DND-41 (cell line): Measurements from ENCODE around the gene KLK12.

Experiments used
- ATAC-seq: fragments of 200-7000 bp; cut with Tn5 transposase; 3 replicates; pipeline ENCODE4 v1.9.1; 2021; ENCODE audit warnings: low read depth; ENCODE audit not compliant: insufficient read depth
- DNase-seq: peaks from one replicate; pipeline ENCODE4 v3.0.0-alpha.2; 2020
- H2AFZ ChIP-seq: 2 replicates; pipeline ENCODE4 v1.6.0; 2012; ENCODE audit warnings: low read depth, low read length
- H3K27ac ChIP-seq: 2 replicates; pipeline ENCODE4 v1.5.1; 2012; ENCODE audit warnings: low read length, inconsistent platforms
- H3K27me3 ChIP-seq: fragments of 200-600 bp; sonication (generic); 2 replicates; pipeline ENCODE4 v1.6.0; 2012; ENCODE audit warnings: low read length, mild to moderate bottlenecking, inconsistent platforms; ENCODE audit not compliant: insufficient read depth, poor library complexity
- H3K36me3 ChIP-seq: 2 replicates; pipeline ENCODE4 v1.5.1; 2012; ENCODE audit warnings: low read length, inconsistent platforms; ENCODE audit not compliant: insufficient read depth
- H3K4me1 ChIP-seq: 2 replicates; pipeline ENCODE4 v1.5.1; 2012; ENCODE audit warnings: mild to moderate bottlenecking, low read length; ENCODE audit not compliant: insufficient read depth
- H3K4me2 ChIP-seq: 2 replicates; pipeline ENCODE4 v1.6.0; 2012; ENCODE audit warnings: mild to moderate bottlenecking, moderate library complexity, low read length, inconsistent platforms; ENCODE audit not compliant: insufficient read depth
- H3K4me3 ChIP-seq, 2 experiments: fragments of 200-600 bp in 1 of 2; shearing (Covaris generic) in 1 of 2; 2 replicates each; pipeline ENCODE4 v1.5.1; 2012 to 2016; ENCODE audit warnings: inconsistent platforms in 2 of 2, low read length in 2 of 2, mild to moderate bottlenecking in 2 of 2, low read depth in 1 of 2, moderate library complexity in 1 of 2
- H3K79me2 ChIP-seq: 2 replicates; pipeline ENCODE4 v1.6.0; 2012; ENCODE audit warnings: low read length, inconsistent platforms; ENCODE audit not compliant: insufficient read depth
- H3K9ac ChIP-seq: 2 replicates; pipeline ENCODE4 v1.6.0; 2012; ENCODE audit warnings: low read depth, mild to moderate bottlenecking, inconsistent platforms, low read length, moderate library complexity
- H3K9me3 ChIP-seq: 2 replicates; pipeline ENCODE4 v1.5.1; 2012; ENCODE audit warnings: low read length, moderate library complexity, mild to moderate bottlenecking, inconsistent platforms; ENCODE audit not compliant: insufficient read depth, severe bottlenecking
- H4K20me1 ChIP-seq: 2 replicates; pipeline ENCODE4 v1.6.0; 2012; ENCODE audit warnings: low read length; ENCODE audit not compliant: insufficient read depth
- CTCF ChIP-seq: IDR thresholded peaks from 2 replicates; pipeline ENCODE4 v1.5.1; 2012; ENCODE audit warnings: borderline replicate concordance, low read length, moderate library complexity, mild to moderate bottlenecking; ENCODE audit not compliant: poor library complexity, severe bottlenecking; ENCODE audit errors: extremely low read depth
- EZH2 ChIP-seq: IDR thresholded peaks from 3 replicates; pipeline ENCODE4 v1.6.1; 2012; ENCODE audit warnings: borderline replicate concordance, low read depth, mild to moderate bottlenecking, moderate library complexity, low read length, inconsistent platforms; ENCODE audit not compliant: severe bottlenecking

The KLK12 gene

GRCh38 chr19:51018745-51019543, 15.9 kb downstream of the KLK12 start:
- Histone ChIP-seq H3K27ac (no peak overlapping the region), H3K4me3 (no peak overlapping the region), H3K9me3 (no peaks in the 10 kb centered on the region), H3K79me2 (no peaks in the 10 kb centered on the region), H3K4me2 (no peak overlapping the region), H4K20me1 (no peaks in the 10 kb centered on the region), H3K36me3 (no peaks in the 10 kb centered on the region), H3K27me3 (peaks cover 3% of the 10 kb centered on the region), H3K4me1 (no peaks in the 10 kb centered on the region), H2AFZ (no peak overlapping the region), H3K9ac (no peak overlapping the region)
- DNase-seq (no peak), ATAC-seq (no peak)
- TF ChIP-seq EZH2: no peak

- Histone ChIP-seq H3K36me3 (no peaks in the 10 kb centered on the region), H3K79me2 (no peaks in the 10 kb centered on the region), H3K27ac (no peak overlapping the region), H3K9ac (no peak overlapping the region), H3K4me1 (no peaks in the 10 kb centered on the region), H3K4me2 (no peak overlapping the region), H3K9me3 (no peaks in the 10 kb centered on the region), H3K27me3 (no peaks in the 10 kb centered on the region), H3K4me3 (no peak overlapping the region), H4K20me1 (no peaks in the 10 kb centered on the region), H2AFZ (no peak overlapping the region)
- TF ChIP-seq EZH2 (no peak), CTCF (peak; percentile 90)
- DNase-seq (peak; percentile 52), ATAC-seq (peak; percentile 68)
These were observed 17.8 kb downstream of the KLK12 start for GRCh38 chr19:51016798-51017683.

- ATAC-seq: no peak
- TF ChIP-seq CTCF (no peak), EZH2 (no peak)
These were observed 19.0 kb downstream of the KLK12 start for GRCh38 chr19:51015691-51016267.

More at GRCh38 chr19:51015691-51016267, 19.0 kb downstream of the KLK12 start:
- Histone ChIP-seq H3K9me3 (no peaks in the 10 kb centered on the region), H3K36me3 (no peaks in the 10 kb centered on the region), H3K27me3 (no peaks in the 10 kb centered on the region), H3K4me2 (no peak overlapping the region), H2AFZ (no peak overlapping the region), H3K27ac (no peak overlapping the region), H3K4me3 (no peak overlapping the region), H3K4me1 (no peaks in the 10 kb centered on the region), H3K9ac (no peak overlapping the region), H4K20me1 (no peaks in the 10 kb centered on the region), H3K79me2 (no peaks in the 10 kb centered on the region)
- no peak for DNase-seq
